Kidney (tissue), 22 donors: ENCODE measurements around the gene DNAJC1. TPM values are rescaled to one million over a fixed set of nuclear protein-coding genes. Genes with fewer than 3 reads are reported as not detected.
A peak's percentile ranks its signal among the peaks of the same experiment; 100 is the strongest.

Experiments
- DNase-seq, 5 donors: peaks; one replicate each; pipeline ENCODE4 v3.0.0-alpha.2; 2013 to 2020
- FAIRE-seq: peaks from 2 replicates; lab custom pipeline; 2012; peaks lifted over from hg19 to GRCh38; lab: Jason Lieb, UNC
- H3K27ac ChIP-seq, 2 donors: one replicate each; pipeline ENCODE4 v1.7.0; 2013; ENCODE audit warnings: low read depth in 2 of 2, low read length in 2 of 2, inconsistent platforms in 1 of 2
- H3K27me3 ChIP-seq: one replicate; pipeline ENCODE4 v1.7.1; 2013; ENCODE audit warnings: low read length, inconsistent platforms; ENCODE audit not compliant: control insufficient read depth, insufficient read depth
- H3K36me3 ChIP-seq, 3 donors: one replicate each; pipeline versions ENCODE4 v1.7.0 to v1.7.1; 2013; ENCODE audit warnings: low read length in 3 of 3, control low read depth in 1 of 3, inconsistent platforms in 1 of 3; ENCODE audit not compliant: insufficient read depth in 3 of 3, control insufficient read depth in 2 of 3
- H3K4me1 ChIP-seq, 3 donors: one replicate each; pipeline versions ENCODE4 v1.7.0 to v1.7.1; 2013; ENCODE audit warnings: low read length in 3 of 3, inconsistent platforms in 1 of 3, low read depth in 1 of 3; ENCODE audit not compliant: control insufficient read depth in 2 of 3, insufficient read depth in 2 of 3
- H3K4me3 ChIP-seq, 3 donors: one replicate each; pipeline versions ENCODE4 v1.7.0 to v1.8.1; 2013; ENCODE audit warnings: low read length in 3 of 3, control low read depth in 1 of 3, inconsistent platforms in 1 of 3
- H3K9ac ChIP-seq, 3 donors: one replicate each; pipeline versions ENCODE4 v1.7.0 to v1.7.1; 2013; ENCODE audit warnings: low read length in 3 of 3, control low read depth in 1 of 3, inconsistent platforms in 1 of 3
- H3K9me3 ChIP-seq, 3 donors: one replicate each; pipeline versions ENCODE4 v1.7.0 to v1.7.1; 2013; ENCODE audit warnings: low read length in 3 of 3, control low read depth in 1 of 3, inconsistent platforms in 1 of 3; ENCODE audit not compliant: control insufficient read depth in 2 of 3, insufficient read depth in 1 of 3
- CTCF ChIP-seq: IDR thresholded peaks from 3 replicates; pipeline ENCODE4 v1.5.1; 2012; ENCODE audit warnings: mild to moderate bottlenecking, moderate library complexity, borderline replicate concordance; ENCODE audit not compliant: insufficient read depth; ENCODE audit errors: extremely low read depth
- intact Hi-C: fragments of 100-400 bp; cut with DNase I; formaldehyde crosslinking; loops from one replicate; pipeline ENCODE4 v1.11.1; 2022
- long read RNA-seq, 10 donors: library from polyadenylated mRNA in 1 of 10; unstranded in 1 of 10; transcript quantifications; one replicate each; pipeline ENCODE4 v2.0.0 and lab custom pipeline, GENCODE V29; 2021 to 2026
- polyA plus RNA-seq: library from polyadenylated mRNA; stranded (reverse); fragments of 350-450 nt; fragmentation: Illumina TruSeq; extraction: RNeasy Lipid Tissue Mini Kit (QIAGEN cat#74804); gene quantifications from one replicate; pipeline ENCODE4 v1.2.3, GENCODE V29; 2014; ENCODE audit warnings: low read depth, low replicate concordance; ENCODE audit not compliant: insufficient read depth
- total RNA-seq: library from RNA; stranded (reverse); fragmentation: NEBNext Ultra II Directional; extraction: Animal tissue kit (Norgen Biotek cat#: 25700); gene quantifications from one replicate; pipeline ENCODE4 v1.2.1, GENCODE V29; 2021
- donor health status: control.
- donor health status: control.
- donor health status: control.
- donor health status: control.
- donor health status: control.
- donor health status: DM: yes; HTN: yes; CAD: no.
- donor health status: Normal renal cell carcinoma (clear cell type).

The DNAJC1 gene
- total RNA-seq (33.4 TPM), polyA plus RNA-seq (34.8 TPM)
- long read RNA-seq, donor 1, partial matches to known transcripts = 71 of 71 reads
- long read RNA-seq, donor 1, other reads (novel, unspliced or antisense) = 0 of 71 reads
- long read RNA-seq, donor 2, partial matches to known transcripts = 52 of 56 reads
- long read RNA-seq, donor 2, other reads (novel, unspliced or antisense) = 0 of 56 reads
- long read RNA-seq, donor 3, transcript DNAJC1-202 (12 exons, 2,106 nt) = major isoform, 6 of 67 reads
- long read RNA-seq, donor 3, partial matches to known transcripts = 60 of 67 reads
- long read RNA-seq, donor 3, other reads (novel, unspliced or antisense) = 0 of 67 reads
- long read RNA-seq, donor 4, transcript DNAJC1-202 (12 exons, 2,106 nt) = major isoform, 5 of 16 reads
- long read RNA-seq, donor 4, partial matches to known transcripts = 11 of 16 reads
- long read RNA-seq, donor 4, other reads (novel, unspliced or antisense) = 0 of 16 reads
- long read RNA-seq, donor 5 = 0 reads
- long read RNA-seq, donor 6, partial matches to known transcripts = 22 of 23 reads
- long read RNA-seq, donor 6, other reads (novel, unspliced or antisense) = 0 of 23 reads
- long read RNA-seq, donor 7, transcript DNAJC1-202 (12 exons, 2,106 nt) = major isoform, 16 of 46 reads
- long read RNA-seq, donor 7, partial matches to known transcripts = 26 of 46 reads
- long read RNA-seq, donor 7, other reads (novel, unspliced or antisense) = 4 of 46 reads
- long read RNA-seq, donor 8, partial matches to known transcripts = 43 of 44 reads
- long read RNA-seq, donor 8, other reads (novel, unspliced or antisense) = 0 of 44 reads
- long read RNA-seq, donor 9, partial matches to known transcripts = 34 of 35 reads
- long read RNA-seq, donor 9, other reads (novel, unspliced or antisense) = 0 of 35 reads
- long read RNA-seq, donor 10, partial matches to known transcripts = 60 of 63 reads
- long read RNA-seq, donor 10, other reads (novel, unspliced or antisense) = 0 of 63 reads

GRCh38 chr10:22003177-22003963, at the start of gene DNAJC1:
TSS of gene DNAJC1 (minus strand) at chr10:22003730. CDS start at chr10:22003434, 296 bp downstream.
- peak; percentile 30 for FAIRE-seq

GRCh38 chr10:22053048-22053447, 49.5 kb upstream of the DNAJC1 start:
- Histone ChIP-seq H3K9ac (no peak overlapping the region), H3K4me1 (peaks cover 0 to 10% (median 0%) of the 10 kb centered on the region in 3 donors), H3K9me3 (peaks cover 0 to 3% (median 0%) of the 10 kb centered on the region in 3 donors), H3K27me3 (no peaks in the 10 kb centered on the region), H3K4me3 (peak overlapping the region in 1 of 3 donors; percentile 10), H3K27ac (peak overlapping the region in 1 of 2 donors; percentile 58), H3K36me3 (no peaks in the 10 kb centered on the region)
- FAIRE-seq (peak; percentile 13), DNase-seq (peak in 3 of 5 donors; percentile 30 to 64 (median 44))
- intact Hi-C loops = no loop called here
- no peak for TF ChIP-seq CTCF

More at GRCh38 chr10:22003177-22003963, at the start of gene DNAJC1:
- DNase-seq = peak; percentile 99
- Histone ChIP-seq H3K36me3 (no peaks in the 10 kb centered on the region), H3K9me3 (no peaks in the 10 kb centered on the region), H3K4me3 (peak within 1 kb of the TSS; percentile 76 to 90 (median 83)), H3K4me1 (peaks cover 3 to 7% (median 5%) of the 10 kb centered on the region in 3 donors), H3K27me3 (no peaks in the 10 kb centered on the region), H3K9ac (peak within 1 kb of the TSS; percentile 74 to 95 (median 86)), H3K27ac (peak within 1 kb of the TSS; percentile 91 to 97)
- TF ChIP-seq CTCF = peak; percentile 1
- intact Hi-C loops = loop anchor here (10.0 kb wide), 1 partner anchor 991 kb away; no protein-coding TSS in a partner anchor

GRCh38 chr10:22049635-22050034, 46.1 kb upstream of the DNAJC1 start:
- TF ChIP-seq CTCF = no peak
- H3K36me3 ChIP-seq = no peaks in the 10 kb centered on the region
- DNase-seq (no peak), FAIRE-seq (no peak)
- no peaks in the 10 kb centered on the region for H3K27me3 ChIP-seq
- no peak overlapping the region for H3K4me3 ChIP-seq
- no peak overlapping the region for H3K9ac ChIP-seq
- H3K4me1 ChIP-seq = peaks cover 0 to 10% (median 0%) of the 10 kb centered on the region in 3 donors
- peaks cover 0 to 3% (median 0%) of the 10 kb centered on the region in 3 donors for H3K9me3 ChIP-seq
- intact Hi-C loops = no loop called here
- H3K27ac ChIP-seq = no peak overlapping the region
